Raji (cell line): ENCODE data around the gene FAM20C.

ENCODE experiments used
- POLR2A ChIP-seq: IDR thresholded peaks from 2 replicates; pipeline ENCODE4 v1.6.1; 2011; ENCODE audit warnings: low read depth, low read length, control low read depth; ENCODE audit not compliant: insufficient read depth

FAM20C gene

DNA sequence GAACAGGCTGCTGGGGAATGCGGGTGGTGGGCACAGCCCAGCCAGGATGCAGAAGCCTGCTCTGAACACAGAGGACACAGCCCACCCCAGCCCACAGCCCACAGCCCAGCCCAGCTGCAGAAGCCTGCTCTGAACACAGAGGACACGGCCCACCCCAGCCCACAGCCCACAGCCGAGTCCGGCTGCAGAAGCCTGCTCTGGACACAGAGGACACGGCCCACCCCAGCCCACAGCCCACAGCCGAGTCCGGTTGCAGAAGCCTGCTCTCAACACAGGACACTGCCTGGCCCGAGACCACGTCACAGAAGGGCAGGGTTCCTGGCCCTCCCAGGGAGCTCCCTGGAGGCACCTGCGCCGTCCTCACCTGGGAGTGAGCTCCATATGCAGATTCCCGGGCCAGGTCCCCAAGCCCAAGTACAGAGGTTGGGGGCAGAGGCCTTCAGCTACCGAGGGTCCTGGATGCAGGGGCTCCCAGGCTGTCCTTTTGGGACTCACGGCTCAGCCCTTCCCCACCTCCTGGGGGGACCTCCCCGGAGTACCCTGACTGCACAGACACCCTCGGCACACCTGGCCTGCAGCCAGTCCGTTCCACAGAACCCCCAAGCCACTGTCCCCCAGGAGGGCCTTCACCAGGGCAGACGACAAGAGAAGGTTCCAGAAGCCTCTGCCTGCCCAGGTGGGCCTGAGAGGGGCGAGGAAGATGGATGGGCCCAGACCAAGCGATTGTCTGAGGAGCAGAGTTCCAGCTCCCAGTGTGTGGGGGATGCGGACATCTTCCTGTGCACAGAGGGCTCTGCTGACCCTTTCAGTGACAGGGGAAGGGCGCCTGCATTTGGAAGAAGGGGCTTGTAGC lies 73.9 kb downstream of the FAM20C start:
- no peak for TF ChIP-seq POLR2A

DNA sequence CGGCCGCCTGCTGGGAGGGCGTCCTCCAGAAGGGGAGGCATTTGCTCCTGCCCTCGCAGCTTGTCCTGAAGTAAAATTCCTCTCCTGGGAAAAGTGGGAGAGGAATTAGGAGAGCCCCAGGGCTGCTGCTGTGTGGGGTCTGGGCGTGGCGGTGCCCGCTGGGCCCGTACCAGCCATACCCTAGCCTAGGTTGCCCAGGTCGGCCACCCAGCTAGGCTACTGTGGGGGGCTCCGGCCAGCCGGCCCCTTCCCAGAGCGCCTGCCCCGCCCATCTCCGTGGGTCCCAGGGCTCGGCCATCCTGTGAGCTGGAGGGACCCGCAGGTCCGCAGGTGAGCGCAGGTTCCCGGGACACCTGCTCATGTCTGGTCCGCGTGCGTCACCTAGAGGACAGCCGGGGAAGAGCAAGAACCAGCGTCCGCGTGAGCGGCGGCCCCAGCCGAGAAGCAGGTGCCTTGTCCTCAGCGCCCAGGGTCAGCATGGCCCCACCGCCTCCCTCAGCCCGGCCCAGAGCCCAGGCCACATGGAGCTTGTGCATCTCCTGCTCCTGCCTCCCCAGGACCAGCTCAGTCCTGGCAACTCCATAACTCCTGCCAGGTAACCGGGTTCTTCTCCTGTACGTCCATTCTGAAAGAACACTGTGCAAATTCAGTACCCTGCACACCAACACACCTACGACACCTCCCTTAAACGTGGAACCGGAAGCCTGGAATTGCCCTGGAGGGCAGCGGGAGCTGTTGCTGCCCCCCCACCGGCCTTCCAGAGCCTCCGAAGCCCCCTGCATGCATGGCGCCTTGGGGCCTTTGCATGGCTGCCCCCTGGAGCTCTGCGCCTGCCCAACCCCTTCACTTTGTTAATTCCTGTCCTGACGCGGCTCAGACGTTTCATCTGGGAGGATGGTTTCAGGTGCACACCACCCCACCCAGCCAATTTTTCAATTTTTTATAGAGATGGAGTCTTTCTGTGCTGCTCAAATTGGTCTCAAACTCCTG lies 74.8 kb downstream of the FAM20C start:
- no peak for TF ChIP-seq POLR2A

- TF ChIP-seq POLR2A = no peak
These were observed 76.6 kb downstream of the FAM20C start for GRCh38 chr7:268991-269390.

- TF ChIP-seq POLR2A = no peak
These were observed 77.3 kb downstream of the FAM20C start for GRCh38 chr7:269721-270120.

DNA sequence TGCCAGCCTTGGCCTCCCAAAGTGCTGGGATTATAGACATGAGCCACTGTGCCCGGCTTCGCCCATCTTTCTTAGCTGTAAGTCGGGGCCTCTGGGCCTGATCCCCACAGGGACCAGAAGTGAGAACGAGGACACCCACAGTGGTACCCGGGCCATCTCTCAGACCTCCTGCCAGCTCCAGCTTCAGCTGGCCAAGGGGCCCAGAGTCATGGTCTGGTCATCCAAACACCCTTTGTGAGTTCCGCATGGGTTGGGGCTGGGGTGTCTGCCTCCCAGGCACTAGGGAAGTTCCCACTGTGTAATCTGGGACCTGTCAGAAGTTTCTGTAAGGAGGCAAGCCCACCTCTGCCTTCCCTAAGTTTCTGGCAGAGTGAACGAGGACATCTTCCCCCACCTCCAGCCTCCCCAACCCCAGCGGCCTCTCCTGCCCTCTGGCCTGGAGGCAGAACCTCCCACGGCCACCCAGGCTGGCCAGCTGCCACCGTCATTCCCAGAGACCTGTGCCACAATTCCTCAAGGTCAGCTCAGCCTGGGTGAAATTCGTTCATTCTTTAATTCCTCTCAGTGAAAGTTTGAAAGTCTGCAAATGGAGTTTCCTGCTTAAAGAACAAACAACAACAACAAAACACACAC lies 78.1 kb downstream of the FAM20C start:
- TF ChIP-seq POLR2A = no peak

GRCh38 chr7:271266-272107 lies 79.1 kb downstream of the FAM20C start:
- TF ChIP-seq POLR2A = no peak

DNA sequence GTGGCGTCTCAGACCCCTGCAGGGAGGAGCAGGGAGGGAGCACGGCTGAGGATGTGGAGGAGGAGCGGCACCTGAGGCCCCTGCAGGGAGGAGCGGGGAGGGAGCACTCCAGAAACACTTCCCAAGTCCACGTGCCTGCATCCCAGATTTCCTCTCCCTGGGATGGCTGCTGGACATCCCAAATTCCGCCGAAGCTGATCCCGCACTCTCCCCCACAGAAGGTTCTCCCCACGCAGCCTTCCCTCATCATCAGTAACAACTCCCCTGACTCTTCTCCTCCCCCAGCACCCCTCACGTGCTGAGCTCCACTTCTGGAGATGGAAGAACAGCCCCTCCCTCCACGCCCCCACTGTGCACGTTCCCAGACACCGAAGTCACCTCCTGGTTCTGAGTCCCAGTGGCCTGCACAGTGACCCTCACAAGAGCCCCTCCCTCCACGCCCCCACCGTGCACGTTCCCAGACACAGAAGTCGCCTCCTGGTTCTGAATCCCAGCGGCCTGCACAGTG lies 79.8 kb downstream of the FAM20C start:
- TF ChIP-seq POLR2A = no peak

DNA sequence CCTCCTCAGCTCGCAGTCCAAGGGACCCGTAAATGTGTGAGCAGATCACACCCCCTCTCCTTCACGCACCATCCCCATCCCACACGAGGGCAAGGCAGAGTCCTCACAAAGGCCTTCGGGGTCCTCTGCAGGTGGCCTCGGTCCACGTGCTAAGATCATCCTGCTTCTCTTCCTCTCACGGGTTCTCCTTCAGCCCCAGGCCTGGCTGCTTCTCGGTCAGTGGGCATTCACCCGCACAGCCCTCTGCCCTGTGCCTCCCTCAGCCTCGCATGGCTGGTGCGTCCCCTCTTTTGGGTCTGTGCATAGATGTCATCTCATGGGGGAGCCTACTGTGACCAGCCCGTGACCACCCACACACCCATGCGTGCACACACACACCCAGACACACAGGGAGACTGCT lies 80.3 kb downstream of the FAM20C start:
- TF ChIP-seq POLR2A = no peak

DNA sequence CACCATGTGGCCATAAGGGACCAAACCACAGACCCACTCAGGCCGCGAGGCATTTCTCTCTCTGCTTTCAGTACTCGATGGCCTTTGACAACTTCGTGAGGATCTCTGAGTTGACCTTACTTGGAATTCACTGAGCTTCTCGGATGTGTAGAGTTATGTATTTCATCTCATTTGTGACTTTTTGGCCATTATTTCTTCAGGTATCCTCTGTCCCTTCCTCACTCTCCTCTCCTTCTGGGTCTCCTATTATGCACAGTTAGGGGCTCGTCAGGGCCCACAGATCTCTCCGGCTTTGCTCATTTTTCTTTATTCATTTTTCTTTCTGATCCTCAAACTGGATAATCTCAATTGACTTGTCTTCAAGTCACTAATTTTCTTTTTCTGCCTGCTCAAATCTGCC lies 81.0 kb downstream of the FAM20C start:
- TF ChIP-seq POLR2A = no peak

- TF ChIP-seq POLR2A = no peak
These were observed 81.9 kb downstream of the FAM20C start for GRCh38 chr7:274266-274665.

DNA sequence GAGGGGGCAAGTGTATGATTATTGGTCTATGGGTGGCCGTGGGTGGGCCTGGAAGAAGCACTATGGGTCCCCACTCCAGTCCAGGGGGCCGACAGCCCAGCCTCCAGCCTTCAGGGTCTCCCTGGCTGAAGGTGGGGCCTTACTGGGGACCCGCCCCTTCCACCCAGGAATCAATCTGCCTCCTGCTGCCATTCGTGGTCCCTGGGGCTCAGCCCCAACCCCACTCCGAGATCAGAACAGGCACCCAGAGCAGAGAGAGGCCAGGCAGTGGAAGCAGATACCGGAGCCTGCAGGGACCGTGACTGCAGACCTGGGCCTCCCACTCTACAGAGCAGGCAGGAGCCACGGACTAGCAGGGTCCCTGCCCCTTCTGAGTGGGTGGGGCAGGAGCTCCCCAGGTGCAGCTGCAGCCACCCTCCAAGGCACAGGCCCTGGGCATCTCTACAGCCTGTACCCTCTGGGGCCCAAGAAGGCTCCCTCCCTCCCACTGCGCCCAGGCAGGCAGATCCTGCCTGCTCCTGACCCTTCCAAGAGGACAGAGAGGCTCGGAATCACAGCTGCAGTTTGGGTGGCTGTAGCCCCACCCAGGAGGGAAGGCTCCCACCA lies 84.0 kb downstream of the FAM20C start:
- TF ChIP-seq POLR2A = no peak

GRCh38 chr7:277228-277627 lies 84.9 kb downstream of the FAM20C start:
- no peak for TF ChIP-seq POLR2A

DNA sequence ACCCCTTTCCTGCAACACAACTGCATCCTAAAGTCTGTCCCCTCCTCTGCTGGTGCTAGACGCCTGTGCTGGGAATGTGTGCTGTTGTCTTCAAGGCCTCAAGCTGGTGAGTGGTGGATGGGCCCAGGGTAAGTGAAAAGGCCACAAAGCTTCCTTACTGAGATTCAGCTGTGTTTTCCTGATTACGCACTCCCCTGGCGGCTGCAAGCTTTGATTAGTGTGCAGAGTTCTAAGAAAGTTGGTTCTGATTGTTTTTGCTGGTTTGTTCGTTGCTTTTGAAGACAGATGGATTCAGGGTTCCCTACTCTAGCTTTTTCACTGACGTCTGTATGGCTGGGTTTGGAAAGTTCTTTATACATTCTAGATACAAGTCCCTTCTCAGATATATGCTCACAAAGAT lies 85.7 kb downstream of the FAM20C start:
- TF ChIP-seq POLR2A = no peak

DNA sequence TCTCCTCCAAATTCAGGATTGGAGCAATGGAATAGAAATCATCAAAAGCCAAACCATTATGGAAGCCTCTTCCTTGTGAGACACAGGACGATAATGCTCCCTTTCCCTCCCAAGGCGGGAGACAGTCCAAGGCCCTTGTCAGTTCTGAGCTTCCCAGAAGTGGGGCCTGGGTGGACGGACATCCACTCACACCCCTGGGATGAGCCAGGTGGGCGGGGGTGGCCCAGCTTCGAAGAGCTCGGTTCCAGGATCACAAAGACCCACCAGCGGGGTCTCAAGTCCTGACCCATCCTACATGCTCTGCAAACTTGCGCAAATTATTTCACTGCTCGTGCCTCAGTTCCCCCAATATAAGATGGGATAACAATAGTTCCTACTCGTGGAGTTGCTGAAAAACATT lies 87.5 kb downstream of the FAM20C start:
- TF ChIP-seq POLR2A = no peak
